ENCODE data around the gene NUMBL.
A peak's percentile ranks its signal among the peaks of the same experiment; 100 is the strongest.
"Not testable (repeated sequence)": the region's sequence is repeated elsewhere in the genome, so short reads cannot be mapped to it uniquely, and the experiment has no call there.

The NUMBL gene

DNA sequence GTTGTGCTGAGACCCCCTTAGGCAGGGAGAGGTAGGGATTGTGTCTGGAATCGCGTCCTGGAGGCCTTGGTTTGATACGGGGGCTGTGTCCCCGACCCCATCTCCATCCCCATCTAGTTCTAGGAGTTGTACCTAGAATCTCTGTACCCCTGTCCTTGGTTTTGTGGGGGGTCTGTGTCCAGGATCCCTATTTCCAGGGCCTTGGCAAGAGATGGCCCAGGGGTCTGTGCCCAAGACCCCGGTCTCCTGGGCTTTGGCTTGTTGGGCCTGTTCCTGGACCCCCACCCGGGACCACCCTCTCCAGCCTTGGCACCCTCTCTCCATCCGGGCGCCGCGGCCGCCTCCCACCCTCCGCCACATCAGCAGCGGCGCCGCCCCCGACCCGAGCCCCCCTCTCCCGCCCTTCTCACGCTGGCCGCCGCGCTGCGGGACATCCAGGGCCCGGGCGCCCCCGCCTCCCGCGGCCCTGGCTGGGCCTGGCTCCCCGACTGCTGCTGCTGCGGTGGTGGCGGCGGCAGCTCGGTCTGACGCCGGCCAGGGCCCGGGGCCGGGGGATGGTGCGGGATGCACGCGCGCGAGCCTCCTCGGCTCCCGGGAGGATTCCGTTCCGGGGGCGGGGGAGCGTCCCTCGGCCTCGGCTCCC is at the start of gene NUMBL:
Gene NUMBL, minus strand, starts transcription at position 602 of the 643 bp plus-strand sequence. Its CDS starts 168 bp downstream, at position 434.
- no peak for DNase-seq

DNA sequence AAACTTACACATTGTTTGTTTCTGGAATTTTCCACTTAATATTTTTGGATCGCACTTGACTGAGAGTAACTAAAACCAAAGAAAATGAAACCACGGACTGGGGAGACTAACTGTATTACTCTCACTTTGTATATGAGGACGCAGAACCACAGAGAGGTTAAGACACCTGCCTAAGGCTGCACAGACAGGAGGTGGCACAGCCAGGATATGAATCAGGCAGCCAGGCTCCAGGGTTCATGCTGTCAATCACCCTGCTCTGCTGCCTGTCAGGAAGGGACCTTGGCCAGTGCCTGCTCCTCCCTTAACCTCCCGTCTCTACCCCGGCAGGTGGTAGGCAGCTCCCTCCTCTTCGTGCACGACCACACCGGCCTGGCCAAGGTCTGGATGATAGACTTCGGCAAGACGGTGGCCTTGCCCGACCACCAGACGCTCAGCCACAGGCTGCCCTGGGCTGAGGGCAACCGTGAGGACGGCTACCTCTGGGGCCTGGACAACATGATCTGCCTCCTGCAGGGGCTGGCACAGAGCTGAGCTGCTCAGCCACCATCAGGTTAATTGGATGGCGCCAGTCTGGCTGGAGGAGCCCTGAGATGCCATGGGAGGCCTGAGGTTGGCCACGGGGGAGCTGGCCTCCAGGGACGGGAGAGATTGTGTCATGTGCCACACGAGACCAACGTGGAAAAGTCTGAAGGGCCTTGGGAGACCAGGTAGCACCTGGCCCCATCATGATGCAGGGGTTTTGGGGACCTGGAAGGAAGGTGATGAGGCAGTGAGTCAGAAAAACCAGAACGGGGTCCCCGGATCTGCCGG is 48.8 kb upstream of the NUMBL start:
- DNase-seq: no peak

DNA sequence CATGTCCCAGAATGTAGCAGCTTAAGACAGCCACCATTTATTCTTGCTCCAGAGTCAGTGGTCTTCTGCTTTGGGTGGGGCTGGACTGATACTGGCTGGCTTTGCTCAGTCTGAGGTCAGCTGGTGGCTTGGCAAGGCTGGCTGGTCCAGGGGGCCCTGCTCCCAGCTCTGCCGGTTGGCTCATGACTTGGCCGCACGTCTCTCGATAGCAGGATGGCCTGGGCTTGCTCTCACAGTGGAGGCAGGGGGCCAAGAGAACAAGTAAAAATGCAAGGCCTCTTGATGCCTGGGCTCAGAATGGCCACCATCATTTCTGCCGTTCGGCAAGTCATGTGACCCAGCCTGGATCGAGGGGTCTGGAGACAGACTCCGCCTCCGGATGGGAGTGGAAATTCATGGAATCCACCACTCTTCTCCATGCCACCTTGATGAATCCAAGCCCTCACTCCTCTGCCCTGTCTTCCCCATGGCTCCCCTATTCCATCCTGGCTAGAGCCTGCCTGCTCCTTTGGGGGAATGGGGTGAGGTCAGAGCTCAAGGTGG is 46.7 kb upstream of the NUMBL start:
- no peak for DNase-seq

DNA sequence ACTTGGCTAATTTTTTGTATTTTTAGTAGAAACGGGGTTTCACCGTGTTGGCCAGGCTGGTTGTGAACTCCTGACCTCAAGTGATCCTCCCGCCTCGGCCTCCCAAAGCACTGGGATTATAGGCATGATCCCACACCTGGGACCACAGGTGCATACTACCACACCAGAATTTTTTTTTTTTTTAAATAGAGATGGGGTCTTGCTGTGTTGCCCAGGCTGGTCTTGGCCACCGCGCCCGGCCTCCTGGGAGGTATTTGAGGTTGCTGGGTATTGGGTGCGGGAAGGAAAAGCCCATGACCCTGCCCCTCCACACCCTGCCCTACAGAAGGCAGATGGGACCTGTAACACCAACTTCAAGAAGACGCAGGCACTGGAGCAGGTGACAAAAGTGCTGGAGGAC is 46.2 kb upstream of the NUMBL start:
- DNase-seq: no peak

DNA sequence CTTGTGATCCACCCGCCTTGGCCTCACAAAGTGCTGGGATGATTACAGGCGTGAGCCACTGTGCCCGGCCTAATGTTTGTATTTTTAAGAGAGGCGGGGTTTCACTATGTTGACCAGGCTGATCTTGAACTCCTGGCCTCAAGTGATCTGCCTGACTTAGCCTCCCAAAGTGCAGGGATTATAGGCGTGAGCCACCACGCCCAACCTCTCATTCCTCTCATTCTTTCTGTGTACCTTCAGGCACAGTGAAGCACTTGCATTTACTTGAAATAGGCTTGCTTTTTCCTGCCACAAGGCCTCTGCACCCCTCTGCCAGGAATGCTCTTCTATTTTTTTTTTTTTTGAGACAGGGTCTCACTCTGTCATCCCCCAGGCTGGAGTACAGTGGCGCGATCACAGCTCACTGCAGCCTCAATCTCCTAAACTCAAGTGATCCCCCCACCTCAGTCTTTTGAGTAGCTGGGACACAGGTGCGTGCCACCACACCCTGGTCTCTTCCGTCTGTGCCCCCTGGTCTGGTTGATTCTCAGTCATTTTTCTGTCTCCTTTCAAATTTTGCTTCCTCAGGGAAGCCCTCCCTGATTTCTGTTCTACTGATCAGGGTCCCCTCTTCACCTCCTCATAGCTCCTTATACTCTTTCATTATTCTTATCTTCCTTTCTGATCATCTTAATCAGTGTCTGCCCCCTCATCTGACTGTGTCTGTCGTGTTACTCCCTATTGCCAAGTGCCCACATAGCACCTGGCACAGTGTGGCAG is 44.7 kb upstream of the NUMBL start:
- no peak for DNase-seq

DNA sequence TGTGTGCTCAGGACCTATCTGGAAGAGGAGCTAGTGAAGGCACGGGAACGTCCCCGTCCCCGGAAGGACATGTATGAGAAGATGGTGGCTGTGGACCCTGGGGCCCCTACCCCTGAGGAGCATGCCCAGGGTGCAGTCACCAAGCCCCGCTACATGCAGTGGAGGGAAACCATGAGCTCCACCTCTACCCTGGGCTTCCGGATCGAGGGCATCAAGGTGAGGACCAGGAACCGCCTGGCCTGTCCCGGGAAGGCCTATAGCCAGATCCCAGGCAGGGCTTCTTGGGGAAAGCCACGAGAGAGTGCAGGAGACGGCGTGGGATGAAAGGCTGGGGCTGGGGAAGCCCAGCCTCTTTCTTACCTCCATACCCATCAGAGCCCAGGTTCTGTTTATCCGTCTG is 42.7 kb upstream of the NUMBL start:
- no peak for DNase-seq

DNA sequence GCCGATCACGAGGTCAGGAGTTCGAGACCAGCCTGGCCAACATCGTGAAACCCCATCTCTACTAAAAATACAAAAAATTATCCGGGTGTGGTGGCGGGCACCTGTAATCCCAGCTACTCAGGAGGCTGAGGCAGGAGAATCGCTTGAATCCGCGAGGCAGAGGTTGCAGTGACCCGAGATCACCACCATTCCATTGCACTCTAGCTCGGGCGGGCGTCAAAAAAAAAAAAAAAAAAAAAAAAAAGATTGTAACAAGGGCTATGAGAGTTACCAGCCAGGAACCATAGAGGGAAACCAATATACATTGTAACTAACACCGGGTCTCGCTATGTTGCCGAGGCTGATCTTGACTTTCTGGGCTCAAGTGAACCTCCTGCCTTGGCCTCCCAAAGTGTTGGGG is 41.9 kb upstream of the NUMBL start:
- DNase-seq: not testable (repeated sequence)

DNA sequence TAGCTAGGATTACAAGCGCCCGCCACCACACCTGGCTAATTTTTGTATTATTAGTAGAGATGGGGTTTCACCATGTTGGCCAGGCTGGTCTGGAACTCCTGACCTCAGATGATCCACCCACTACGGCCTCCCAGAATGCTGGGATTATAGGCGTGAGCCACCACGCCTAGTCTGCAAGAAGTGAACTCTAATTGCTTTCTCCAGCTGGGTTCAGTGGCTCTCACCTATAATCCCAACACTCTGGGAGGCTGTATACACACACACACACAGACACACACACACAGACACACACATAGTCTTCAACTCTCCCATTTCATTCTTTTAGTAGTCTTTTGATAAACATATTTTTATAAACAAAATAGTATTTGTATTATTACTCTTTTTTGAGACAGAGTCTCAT is 39.6 kb upstream of the NUMBL start:
- not testable (repeated sequence) for DNase-seq

DNA sequence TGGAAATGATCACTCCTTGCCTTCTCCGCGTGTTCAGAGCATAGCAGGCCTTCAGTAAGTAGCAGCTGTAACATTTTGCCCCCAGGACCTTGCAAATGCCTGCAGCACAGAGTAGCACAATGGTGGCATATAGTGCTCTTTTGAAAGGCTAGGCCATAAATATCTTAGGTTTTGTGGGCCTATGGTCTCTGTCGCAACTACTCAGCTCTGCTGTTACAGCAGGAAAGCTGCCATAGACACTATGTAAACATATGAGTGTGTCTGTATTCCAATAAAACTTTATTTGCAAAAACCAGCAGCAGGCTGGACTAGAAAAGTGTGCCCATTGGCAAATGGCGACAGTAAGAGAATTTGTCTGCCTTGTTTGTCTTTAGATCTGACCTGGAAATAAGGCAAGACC is 35.8 kb upstream of the NUMBL start:
- DNase-seq: no peak

DNA sequence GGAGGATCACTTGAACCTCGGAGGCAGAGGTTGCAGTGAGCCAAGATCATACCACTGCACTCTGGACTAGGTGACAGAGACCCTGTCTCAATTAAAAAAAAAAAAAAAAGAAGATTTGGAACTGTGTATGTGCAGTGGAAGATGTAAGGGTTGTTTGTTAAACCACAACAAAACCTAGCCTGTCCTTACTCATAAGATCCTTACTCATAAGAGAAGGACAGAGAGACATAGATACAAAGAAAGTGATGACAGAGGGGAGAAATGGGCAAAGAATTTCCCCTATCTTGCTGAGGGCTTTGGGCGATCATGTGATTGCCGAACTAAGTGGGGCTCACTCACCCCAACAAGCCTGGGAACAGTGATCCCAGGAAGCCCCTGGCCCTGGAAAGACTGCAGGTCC is 34.4 kb upstream of the NUMBL start:
- DNase-seq: no peak

DNA sequence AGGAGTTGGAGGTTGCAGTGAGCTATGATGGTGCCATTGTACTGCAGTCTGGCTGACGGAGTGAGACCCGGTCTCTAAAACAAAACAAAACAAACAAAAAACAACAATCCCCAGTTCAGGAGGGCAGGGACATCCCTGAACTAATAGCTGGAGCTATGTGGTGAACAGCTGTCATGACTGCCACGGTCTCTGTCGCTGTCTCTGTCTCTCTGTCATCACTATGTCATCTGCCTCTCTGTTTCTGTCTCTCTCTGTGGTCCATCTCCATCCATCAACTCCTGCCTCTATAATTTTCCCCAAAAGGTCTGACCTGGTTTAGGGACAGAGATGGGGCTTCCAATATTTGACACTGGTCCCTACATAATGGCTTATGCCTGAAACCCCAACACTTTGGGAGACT is 33.9 kb upstream of the NUMBL start:
- no peak for DNase-seq

DNA sequence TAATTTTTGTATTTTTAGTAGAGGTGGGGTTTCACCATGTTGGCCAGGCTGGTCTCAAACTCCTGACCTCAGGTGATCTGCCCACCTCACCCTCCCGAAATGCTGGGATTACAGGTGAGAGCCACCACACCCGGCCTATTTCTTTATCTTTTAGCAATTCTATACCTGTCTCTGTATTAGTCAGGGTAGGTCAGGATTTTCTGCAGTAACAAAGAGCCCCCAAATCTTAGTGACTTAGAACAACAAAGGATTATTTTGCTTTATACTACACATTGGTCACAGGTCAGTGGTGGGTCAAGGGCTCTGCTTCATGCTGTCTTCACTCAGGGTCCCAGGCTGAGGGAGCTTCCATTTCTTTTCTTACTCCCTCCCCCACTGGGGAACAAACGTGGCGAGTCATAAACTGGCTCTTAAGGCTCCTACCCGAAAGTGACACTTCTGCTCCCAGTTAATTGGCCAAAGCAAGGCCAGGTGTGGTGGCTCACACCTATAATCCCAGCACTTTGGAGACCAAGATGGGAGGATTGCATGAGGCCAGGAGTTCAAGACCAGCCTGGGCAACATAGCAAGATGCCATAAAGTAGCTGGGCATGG is 33.3 kb upstream of the NUMBL start:
- DNase-seq: no peak

DNA sequence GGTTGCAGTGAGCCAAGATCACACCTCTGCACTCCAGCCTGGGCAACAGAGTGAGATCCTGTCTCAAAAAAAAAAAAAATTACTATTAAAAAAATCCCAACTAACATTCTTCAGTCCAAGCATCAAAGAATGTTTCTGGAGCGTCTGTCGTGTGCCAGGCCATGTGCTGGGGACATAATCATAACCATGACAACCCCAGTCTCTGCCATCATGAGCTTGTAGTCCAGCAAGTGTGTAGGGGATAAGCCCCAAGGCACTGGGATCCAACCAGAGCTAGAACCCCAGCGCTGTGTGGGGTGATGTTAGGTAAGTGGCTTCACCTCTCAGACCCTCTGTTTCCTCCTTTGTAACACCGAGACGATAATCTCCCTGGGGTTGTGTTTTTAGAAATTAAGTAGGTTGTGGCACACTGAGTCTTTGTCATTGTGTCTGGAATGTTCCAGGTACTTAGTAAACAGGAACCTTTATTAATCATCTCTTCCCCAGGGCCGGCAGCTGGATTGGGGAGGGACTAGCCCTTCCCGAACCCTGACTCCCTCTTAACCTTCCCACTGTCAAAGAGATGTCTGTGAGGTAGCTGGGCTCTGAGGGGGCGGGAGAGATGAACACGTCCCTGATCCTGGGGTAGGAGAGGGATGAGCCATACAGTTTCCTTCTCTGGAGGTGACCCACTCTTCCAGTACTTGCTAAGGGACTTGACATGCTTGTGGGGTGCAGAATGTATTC is 31.6 kb upstream of the NUMBL start:
- no peak for DNase-seq

DNA sequence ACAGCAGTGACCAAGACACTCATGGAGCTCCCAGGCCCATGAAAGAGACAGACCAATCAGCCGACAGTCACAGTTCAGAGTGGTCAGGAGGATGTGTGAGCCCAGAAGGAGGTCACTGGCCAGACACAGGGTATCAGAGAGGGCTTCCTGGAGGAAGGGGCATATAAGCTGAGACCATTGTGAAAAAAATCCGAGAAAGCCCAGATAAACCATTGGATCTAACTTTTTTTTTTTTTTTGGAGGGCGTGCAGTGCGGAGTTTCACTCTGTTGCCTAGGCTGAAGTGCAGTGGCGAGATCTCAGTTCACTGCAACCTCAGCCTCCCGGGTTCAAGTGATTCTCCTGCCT is 30.7 kb upstream of the NUMBL start:
- no peak for DNase-seq

DNA sequence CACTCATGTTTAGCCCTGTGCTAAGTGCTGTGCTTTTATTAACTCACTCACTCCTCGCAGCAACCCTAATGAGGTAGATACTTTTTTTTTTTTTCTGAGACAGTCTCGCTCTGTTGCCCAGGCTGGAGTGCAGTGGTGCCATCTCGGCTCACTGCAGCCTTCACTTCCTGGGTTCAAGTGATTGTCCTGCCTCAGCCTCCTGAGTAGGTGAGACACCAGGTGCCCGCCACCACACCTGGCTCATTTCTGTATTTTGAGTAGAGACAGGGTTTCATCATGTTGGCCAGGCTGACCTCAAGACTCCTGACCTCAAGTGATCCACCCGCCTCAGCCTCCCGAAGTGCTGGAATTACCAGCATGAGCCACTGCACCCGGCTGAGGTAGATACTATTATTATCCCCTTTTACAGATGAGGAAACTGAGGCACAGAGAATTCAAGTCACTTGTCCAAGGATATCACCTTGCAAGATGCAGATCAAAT is 29.0 kb upstream of the NUMBL start:
- DNase-seq: no peak

DNA sequence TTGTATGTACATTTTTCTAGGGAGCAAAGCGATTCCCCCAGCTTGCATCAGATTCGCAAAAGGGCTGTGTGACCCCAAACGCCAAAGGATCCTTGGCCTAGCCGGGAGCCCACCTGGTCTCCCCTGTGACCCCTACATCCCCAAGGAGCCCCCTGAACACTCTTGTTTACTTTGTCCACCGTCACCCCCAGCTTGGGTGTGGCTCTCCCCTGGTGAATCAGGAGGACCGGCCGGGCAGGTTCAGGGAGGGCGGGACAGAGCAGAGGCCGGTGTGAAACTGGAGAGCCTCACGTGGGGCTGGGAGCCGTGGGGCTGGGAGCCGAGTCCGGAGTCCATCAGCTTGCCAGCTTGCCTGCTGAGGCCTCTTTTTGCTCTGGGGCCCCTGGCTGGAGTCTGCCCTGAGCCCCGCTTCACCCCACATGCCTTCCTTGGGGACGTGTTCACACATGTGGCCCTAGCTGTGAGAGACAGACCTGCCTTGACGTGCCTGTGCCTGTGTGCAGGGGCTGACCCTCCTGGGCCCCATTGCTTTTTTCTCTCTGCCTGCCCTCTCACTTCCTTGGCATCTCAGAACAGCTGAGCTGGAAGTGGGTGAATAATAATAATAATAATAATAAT is 28.4 kb upstream of the NUMBL start:
- no peak for DNase-seq

DNA sequence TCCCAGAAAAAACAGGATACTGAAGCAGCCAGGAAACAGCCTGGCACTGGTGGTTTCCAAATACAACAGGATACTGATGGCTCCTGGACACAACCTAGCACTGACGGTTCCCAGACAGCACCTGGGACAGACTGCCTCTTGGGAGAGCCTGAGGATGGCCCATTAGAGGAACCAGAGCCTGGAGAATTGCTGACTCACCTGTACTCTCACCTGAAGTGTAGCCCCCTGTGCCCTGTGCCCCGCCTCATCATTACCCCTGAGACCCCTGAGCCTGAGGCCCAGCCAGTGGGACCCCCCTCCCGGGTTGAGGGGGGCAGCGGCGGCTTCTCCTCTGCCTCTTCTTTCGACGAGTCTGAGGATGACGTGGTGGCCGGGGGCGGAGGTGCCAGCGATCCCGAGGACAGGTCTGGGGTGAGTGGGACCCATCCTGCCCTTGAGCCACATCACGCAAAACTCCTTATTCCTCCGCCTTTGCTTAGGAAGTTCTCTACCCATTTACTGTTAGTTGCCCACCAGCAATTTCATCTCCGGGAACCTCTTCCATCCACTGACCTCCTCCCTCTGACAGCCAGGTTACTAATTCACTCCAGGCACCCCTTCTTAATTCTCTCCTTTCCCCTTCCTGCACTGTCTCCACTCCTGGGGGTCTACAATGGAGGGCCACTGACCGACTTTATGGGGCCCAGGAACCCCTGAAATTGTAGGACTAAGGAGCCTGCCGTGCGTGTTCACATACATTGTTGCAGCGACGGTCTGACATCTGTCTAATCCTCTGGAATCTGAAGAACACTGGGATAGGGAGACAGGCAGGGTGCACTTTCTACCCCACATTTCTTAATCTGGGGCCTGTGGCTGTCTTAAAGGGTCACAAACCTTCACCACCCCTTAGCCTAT is 27.7 kb upstream of the NUMBL start:
- no peak for DNase-seq

DNA sequence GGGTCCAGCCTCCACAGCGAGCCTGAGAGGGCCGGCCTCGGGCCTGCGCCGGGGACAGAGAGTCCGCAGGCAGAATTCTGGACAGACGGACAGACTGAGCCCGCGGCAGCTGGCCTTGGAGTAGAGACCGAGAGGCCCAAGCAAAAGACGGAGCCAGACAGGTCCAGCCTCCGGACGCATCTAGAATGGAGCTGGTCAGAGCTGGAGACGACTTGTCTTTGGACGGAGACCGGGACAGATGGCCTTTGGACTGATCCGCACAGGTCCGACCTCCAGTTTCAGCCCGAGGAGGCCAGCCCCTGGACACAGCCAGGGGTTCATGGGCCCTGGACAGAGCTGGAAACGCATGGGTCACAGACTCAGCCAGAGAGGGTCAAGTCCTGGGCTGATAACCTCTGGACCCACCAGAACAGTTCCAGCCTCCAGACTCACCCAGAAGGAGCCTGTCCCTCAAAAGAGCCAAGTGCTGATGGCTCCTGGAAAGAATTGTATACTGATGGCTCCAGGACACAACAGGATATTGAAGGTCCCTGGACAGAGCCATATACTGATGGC is 27.0 kb upstream of the NUMBL start:
- DNase-seq: no peak

DNA sequence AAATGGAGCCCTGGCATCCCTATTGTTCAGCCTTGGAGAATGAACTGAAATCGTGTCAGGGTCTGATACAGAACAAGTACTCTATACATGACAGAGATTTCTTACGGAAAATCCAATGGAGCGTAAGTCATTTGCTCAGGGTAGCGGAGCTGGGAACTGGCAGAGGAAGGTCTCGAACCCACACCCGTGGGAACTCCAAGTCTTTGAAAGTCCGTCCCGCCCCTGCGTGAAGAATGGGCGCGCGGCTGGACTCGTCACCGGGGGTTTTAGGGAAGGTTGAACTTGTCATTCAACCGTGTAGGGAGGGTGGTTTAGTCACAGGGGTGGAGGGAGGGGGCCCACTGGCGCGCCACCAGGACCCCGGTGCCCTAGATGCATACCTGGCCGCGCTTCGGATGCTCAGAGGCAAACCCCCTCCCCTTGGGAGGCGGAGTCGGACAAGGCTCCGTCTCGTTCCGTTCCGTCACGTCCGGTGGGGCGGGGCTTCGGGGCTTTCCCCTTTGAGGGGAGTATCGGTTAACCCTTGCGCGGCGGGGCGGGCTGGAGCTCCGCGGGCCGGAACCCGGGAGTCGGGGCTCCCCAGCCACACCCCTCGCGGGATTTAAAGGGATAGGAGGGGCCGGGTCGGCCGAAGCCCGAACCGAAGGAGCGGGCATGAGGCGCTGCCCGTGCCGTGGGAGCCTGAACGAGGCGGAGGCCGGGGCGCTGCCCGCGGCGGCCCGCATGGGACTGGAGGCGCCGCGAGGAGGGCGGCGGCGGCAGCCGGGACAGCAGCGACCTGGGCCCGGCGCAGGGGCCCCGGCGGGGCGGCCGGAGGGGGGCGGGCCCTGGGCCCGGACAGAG is 26.3 kb upstream of the NUMBL start, which contains the start of the genes COQ8B and ITPKC:
Gene COQ8B, minus strand, starts transcription at position 405 of the 843 bp plus-strand sequence. CDS start 2,254 bp downstream, outside the sequence.
Gene ITPKC, plus strand, starts transcription at position 631 of the 843 bp plus-strand sequence. Its CDS starts 24 bp downstream, at position 655.
- DNase-seq: peak; percentile 44

Data from NCI-H1436 treated with DMSO at 0.1 percent for 48 hours (cell line).